Osteocyte (in vitro differentiated cells): ENCODE results near the gene GTF3A. TPM values are rescaled to one million over a fixed set of nuclear protein-coding genes. Genes with fewer than 3 reads are reported as not detected.

Experiments
- DNase-seq: peaks from one replicate; pipeline ENCODE4 v3.0.0; 2021; ENCODE audit warnings: mixed read lengths; ENCODE audit not compliant: unreplicated experiment; ENCODE audit errors: extremely low spot score
- H3K27ac Mint-ChIP-seq: one replicate; pipeline ENCODE4 v1.8.0; 2021; ENCODE audit warnings: mild to moderate bottlenecking, mixed read lengths; ENCODE audit not compliant: unreplicated experiment
- H3K27me3 Mint-ChIP-seq: one replicate; pipeline ENCODE4 v1.8.0; 2021; ENCODE audit warnings: mixed read lengths; ENCODE audit not compliant: unreplicated experiment
- H3K36me3 Mint-ChIP-seq: one replicate; pipeline ENCODE4 v1.8.0; 2021; ENCODE audit warnings: mixed read lengths; ENCODE audit not compliant: unreplicated experiment
- H3K4me1 Mint-ChIP-seq: one replicate; pipeline ENCODE4 v1.8.0; 2021; ENCODE audit warnings: mixed read lengths; ENCODE audit not compliant: unreplicated experiment
- H3K4me3 Mint-ChIP-seq: one replicate; pipeline ENCODE4 v1.8.0; 2021; ENCODE audit warnings: mild to moderate bottlenecking, moderate library complexity, mixed read lengths; ENCODE audit not compliant: unreplicated experiment
- H3K9me3 Mint-ChIP-seq: one replicate; pipeline ENCODE4 v1.8.0; 2021; ENCODE audit warnings: mixed read lengths; ENCODE audit not compliant: unreplicated experiment
- total RNA-seq: library from RNA; stranded (reverse); gene quantifications from 2 replicates; pipeline ENCODE4 v1.2.1, GENCODE V29; 2021
- TF ChIP-seq, protein P1 (sequence below): fragments of 200-600 bp; sonication (generic); IDR thresholded peaks from 2 replicates; pipeline ENCODE4 v1.5.0; 2021; ENCODE audit warnings: antibody characterized with exemption, mild to moderate bottlenecking, moderate library complexity

The GTF3A gene
- total RNA-seq, 1 donor from 2014 or later, result 67.0 TPM

DNA sequence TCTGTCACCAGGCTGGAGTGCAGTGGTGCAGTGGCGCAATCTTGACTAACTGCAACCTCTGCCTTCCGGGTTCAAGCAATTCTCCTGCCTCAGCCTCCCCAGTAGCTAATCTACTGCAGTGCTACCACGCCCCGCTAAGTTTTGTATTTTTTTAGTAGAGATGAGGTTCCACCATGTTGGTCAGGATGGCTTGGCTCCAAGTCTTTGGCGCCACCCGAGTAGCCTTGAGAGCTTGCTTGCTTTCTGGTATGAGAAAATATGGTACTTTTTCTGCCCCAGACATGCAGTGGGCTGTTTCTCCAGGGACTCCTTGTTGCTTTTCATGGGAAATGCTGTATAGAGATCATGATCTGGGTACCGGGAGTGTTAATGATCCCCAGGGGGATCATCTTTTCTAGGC is 34.5 kb upstream of the GTF3A start:
- Mint-ChIP-seq H3K9me3 (no peaks in the 10 kb centered on the region), H3K27me3 (peaks cover 40% of the 10 kb centered on the region), H3K4me3 (no peak overlapping the region), H3K27ac (no peak overlapping the region), H3K4me1 (no peaks in the 10 kb centered on the region), H3K36me3 (no peaks in the 10 kb centered on the region)
- TF ChIP-seq, protein P1, sequence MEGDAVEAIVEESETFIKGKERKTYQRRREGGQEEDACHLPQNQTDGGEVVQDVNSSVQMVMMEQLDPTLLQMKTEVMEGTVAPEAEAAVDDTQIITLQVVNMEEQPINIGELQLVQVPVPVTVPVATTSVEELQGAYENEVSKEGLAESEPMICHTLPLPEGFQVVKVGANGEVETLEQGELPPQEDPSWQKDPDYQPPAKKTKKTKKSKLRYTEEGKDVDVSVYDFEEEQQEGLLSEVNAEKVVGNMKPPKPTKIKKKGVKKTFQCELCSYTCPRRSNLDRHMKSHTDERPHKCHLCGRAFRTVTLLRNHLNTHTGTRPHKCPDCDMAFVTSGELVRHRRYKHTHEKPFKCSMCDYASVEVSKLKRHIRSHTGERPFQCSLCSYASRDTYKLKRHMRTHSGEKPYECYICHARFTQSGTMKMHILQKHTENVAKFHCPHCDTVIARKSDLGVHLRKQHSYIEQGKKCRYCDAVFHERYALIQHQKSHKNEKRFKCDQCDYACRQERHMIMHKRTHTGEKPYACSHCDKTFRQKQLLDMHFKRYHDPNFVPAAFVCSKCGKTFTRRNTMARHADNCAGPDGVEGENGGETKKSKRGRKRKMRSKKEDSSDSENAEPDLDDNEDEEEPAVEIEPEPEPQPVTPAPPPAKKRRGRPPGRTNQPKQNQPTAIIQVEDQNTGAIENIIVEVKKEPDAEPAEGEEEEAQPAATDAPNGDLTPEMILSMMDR, result no peak
- no peak for DNase-seq

- H3K36me3 Mint-ChIP-seq, result no peaks in the 10 kb centered on the region
- no peak overlapping the region for H3K4me3 Mint-ChIP-seq
- H3K27me3 Mint-ChIP-seq, result peaks cover 49% of the 10 kb centered on the region
- no peak for DNase-seq
- TF ChIP-seq, protein P1, result no peak
- H3K4me1 Mint-ChIP-seq, result no peaks in the 10 kb centered on the region
- no peak overlapping the region for H3K27ac Mint-ChIP-seq
- H3K9me3 Mint-ChIP-seq, result no peaks in the 10 kb centered on the region
Observed at GRCh38 chr13:27391471-27391870, 32.9 kb upstream of the GTF3A start.

- DNase-seq, result no peak
- H3K9me3 Mint-ChIP-seq, result no peaks in the 10 kb centered on the region
- no peaks in the 10 kb centered on the region for H3K4me1 Mint-ChIP-seq
- H3K27ac Mint-ChIP-seq, result no peak overlapping the region
- TF ChIP-seq, protein P1, result no peak
- no peaks in the 10 kb centered on the region for H3K36me3 Mint-ChIP-seq
- peaks cover 51% of the 10 kb centered on the region for H3K27me3 Mint-ChIP-seq
- no peak overlapping the region for H3K4me3 Mint-ChIP-seq
Observed at GRCh38 chr13:27393101-27393500, 31.3 kb upstream of the GTF3A start.

DNA sequence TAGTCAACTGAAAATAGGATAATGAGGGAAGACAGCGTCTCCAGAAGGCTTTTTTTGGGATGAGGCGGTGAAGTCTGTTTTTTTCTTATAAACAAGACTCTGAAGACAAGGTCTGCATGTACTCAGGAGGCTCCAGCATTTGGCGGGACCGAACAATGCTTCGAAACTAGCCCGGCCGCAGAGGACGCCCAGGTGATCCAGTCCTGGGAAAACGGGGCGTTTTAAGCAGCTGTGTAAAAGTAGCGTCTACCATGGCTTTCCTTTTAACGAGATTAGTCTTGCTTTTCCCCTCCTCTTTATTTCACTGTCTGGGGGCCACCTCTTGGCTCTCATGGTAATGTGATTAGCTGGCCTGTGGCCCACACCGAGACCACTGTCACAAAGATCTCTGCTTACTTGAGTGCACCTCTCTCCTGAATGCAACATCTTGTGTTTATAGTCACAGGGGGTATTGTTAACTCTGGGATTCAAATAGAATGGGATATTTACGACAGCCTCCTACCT is 29.4 kb upstream of the GTF3A start:
- TF ChIP-seq, protein P1, result no peak
- Mint-ChIP-seq H3K4me3 (no peak overlapping the region), H3K27ac (no peak overlapping the region), H3K27me3 (peaks cover 48% of the 10 kb centered on the region), H3K9me3 (no peaks in the 10 kb centered on the region), H3K36me3 (no peaks in the 10 kb centered on the region), H3K4me1 (no peaks in the 10 kb centered on the region)
- no peak for DNase-seq

- Mint-ChIP-seq H3K36me3 (no peaks in the 10 kb centered on the region), H3K27ac (no peak overlapping the region), H3K27me3 (peaks cover 41% of the 10 kb centered on the region), H3K4me3 (no peak overlapping the region), H3K9me3 (no peaks in the 10 kb centered on the region), H3K4me1 (no peaks in the 10 kb centered on the region)
- TF ChIP-seq, protein P1, result no peak
- DNase-seq, result no peak
Observed at GRCh38 chr13:27396252-27396846, 28.1 kb upstream of the GTF3A start.
